ENCODE data around the gene KCTD1. TPM values are rescaled to one million over a fixed set of nuclear protein-coding genes. Genes with fewer than 3 reads are reported as not detected.

Gene KCTD1
- total RNA-seq, 1 donor from 2014 or later: 22.8 TPM

DNA sequence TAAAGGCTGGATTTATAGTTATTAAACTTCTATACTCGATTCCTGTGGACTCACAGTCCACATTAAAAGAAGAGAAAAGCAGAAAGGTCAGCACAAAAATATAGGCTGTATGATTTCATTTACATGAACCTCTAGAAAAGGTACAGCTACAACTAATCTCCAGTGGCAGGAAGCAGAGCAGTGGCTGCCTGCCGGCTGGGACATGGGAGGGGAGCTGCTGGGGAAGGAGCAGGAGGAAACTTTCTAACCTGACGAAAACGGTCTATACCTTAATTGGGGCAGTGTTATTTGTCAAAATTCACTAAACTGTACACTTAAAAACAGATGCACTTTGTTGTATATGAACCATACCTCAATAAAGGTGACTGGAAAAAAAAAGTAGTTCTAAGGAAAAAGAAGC is 26.7 kb downstream of the KCTD1 start:
- no peak for DNase-seq

DNA sequence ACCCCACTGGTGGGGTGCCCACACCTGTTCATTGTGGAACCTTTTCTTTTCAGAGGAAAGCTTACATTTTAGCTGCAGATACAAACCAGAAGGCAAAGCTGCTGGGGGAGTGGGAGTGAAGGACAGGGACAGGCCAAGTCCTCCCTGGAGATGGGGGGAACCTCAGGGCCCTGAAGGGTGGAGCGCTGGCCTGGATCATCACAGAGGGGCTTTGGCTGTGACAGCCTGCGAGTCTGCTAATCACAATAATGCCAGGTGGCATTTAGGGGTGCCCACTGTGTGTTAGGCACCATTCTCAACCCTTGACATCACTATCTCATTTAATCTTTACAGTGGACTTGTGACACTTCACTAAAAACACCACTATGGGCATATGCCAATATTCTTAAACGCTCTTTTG is 27.4 kb downstream of the KCTD1 start:
- no peak for DNase-seq

DNA sequence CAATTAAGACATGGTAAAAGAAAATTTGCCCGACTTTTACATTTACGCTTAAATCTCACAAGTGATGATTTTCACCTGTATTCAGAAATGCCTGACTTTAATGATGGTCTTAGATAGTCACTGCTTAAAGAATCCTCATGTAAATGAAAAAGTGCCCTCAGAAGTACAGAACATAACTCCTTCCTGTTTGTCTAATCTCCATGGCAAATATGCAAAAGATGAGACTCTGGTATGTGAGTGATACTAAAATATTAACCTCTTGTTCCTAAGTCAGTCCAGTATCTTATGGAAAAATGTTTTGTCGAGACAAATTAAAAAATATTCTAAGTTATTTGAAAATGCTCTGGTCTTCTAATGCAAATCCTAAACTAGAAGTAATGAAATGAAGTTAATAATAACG is 29.2 kb downstream of the KCTD1 start:
- no peak for DNase-seq

DNA sequence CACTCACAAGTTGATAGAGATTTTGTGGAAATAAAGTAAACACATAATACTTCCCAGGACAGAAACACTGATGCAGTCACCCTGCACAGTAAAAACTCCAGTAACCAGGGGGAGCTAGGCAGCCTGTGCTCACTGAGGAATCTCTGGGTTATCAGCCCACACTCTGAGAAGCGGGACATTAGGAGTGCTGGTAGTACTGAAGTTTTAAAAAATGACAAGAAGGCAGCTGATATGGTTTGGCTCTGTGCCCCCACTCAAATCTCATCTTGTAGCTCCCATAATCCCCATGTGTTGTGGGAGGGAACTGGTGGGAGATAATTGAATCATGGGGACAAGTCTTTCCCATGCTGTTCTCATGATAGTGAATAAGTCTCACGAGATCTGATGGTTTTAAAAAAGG is 31.4 kb downstream of the KCTD1 start:
- DNase-seq: no peak

DNA sequence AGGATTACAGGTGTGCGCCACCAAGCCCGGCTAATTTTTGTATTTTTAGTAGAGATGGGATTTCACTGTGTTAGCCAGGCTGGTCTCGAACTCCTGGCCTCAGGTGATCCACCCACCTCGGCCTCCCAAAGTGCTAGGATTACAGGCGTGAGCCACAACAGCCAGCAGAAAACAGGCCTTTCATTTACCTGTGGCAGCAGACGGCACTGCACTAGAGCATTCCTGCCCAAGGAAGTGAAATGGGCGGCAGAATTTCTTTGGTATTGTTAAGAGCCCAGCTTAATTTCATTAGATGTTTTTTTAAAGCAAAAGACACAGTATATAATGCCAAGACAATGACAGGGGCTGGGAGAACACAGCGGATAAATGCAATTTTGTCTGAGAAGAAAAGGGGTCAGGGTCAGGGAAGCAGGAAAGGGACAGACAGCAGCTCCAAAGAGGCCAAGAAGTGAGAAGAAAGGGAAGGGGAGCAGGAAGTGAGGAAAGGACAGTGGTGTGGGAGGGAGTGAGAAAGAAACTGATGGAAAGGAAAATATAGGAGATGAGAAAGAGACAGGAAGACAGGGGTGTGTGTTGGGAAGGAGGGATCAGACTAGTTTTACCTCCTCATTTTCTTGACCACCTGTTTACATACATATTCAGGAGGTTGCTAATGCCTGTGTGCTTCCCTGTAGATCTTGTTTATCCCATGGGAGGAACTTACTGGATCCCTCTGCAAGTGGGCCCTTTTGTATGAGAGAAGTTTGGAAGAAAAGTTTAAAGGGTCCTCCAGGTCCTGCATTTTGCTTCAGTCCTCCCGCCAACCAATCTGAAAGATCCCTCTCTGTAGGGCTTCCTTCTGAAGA is 32.5 kb downstream of the KCTD1 start:
- no peak for DNase-seq

DNA sequence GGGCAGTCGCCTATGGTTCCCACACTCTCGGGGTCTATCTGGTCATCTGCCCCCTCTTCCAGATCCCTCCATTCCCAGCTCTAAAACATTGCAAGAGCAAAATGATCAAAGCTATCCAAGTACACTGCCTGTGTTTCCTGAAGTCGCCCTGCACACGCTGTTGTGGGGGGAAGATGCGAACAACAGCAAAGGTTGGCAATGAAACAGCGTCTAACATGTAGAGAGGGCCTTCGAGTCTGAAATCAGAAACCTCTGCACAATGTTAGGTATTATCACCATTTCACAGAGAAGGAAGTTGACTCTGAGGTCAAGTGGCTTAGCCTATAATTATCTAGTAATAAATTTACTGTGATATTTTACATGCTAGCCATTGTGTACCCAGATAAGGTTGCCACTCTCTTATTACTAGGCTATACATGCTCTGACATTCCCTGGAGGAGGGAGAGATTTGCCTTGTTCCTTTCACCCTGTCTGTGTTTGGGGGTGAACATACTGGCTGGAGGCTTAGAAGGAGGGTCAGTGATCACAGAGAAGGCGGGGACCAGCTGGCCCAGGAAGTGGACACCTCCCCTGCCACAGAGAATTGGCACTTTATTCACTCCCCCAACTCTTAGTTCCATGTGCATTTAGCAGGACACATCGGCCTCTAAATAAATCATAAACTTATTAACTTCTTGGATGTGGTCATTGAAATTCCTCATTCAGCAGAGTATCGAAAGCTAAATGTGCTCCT is 36.8 kb downstream of the KCTD1 start:
- DNase-seq: no peak

DNA sequence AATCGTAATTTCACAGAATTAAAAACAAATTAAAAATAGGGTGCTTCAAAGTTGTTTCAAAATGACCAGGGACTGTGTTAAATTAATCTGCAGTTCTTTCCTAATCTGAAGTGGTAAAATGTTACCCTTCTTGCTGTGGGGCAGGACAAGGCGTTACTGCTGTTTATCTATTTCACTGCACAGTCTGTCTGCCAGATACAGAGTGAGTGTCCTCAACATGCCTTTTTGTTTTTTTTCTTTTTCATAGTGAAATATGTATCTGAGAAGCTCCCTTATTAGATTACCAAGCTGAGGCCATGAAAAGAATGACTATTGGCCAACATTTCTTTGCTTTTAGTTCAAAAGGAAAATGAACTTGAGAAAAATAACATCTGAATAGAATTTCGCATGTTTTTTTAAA is 38.0 kb downstream of the KCTD1 start:
- no peak for DNase-seq

DNA sequence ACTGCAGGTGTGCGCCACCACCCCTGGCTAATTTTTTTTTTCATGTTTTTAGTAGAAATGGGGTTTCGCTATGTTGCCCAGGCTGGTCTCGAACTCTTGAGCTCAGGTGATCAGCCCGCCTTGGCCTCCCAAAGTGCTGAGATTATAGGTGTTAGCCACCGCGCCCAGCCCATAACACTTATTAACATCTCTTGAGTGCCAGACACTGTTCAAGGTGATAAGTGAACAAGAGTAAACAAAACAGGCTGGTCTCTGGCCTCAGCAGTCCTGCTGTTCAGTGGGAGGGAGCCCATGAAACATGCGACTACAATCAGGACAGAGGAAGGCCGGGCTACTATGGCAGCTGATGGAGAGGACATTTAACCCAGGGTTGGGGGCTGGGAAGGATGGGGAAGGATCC is 42.3 kb downstream of the KCTD1 start:
- DNase-seq: no peak

DNA sequence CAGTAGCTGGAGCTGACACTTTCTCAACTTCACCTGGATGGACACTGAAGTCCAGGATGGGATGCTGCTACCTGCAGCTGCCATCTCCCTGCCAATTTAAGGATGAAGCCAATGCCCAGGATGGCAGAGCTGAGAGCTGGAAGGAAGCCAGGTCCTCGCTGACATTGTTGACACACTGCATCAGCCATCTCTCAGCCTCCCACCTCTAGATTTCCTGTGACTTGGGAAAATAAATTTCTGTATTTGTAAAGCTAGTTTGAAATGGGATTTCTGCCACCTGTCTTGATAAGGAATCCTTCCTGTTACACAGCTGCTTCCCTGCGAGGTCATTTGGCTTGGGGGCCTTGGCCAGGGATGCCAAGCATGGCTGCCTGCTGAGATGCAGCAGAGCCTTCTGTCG is 43.5 kb downstream of the KCTD1 start:
- DNase-seq: no peak

DNA sequence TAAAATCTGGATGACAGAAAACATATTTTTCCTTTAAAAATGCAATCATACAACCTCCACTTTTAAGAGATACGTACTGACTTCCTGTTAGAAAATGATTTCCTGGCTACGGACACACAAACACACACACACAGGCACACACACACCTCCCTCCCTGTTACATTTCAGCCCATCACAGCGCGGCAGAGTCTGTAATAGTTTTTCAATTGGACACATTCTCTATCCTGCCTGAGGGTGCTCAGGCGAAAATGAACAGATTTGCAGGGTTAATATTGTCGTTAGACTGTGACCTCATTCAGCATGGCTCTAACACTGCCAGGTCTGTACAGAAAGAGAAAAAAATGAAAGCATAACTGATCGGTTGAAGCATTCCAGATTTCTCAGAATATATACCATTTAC is 45.0 kb downstream of the KCTD1 start:
- DNase-seq: no peak

DNA sequence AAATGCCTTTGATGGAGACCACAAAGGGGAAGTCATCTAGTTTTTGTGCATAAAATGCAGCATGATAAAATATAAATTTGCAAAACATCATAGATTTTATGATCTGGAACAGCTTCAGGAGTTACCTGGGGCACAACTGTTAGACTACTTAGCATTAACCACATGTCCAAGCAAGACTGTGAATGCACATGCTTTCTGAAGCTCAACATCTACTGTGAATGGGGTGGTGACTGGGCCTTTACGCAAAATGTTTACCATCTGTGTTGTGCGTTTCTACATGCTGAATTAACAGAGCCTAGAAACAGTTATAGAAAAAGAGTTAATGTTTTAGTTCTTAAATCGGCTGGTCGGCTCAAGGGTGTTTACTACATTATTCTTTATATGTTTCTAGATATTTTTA is 45.5 kb downstream of the KCTD1 start:
- no peak for DNase-seq

DNA sequence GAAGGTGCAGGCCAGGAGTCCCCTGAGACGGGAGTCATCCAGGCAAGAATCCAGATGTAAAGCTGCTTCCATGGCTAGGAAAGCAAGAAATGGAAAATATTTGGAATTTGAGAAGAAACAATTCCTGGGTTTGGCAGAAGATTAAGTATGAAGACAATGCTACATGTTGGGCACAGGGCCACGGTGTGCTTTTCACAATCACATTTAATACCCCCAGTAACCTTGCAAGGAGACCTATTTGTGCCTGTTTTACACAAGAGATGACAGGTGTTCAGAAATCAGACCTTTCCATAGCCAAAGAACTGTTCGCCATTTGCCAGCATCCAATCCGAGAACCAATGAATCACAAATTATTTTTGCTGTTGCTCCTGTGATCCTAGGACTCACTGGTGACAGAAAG is 50.5 kb downstream of the KCTD1 start:
- no peak for DNase-seq

DNA sequence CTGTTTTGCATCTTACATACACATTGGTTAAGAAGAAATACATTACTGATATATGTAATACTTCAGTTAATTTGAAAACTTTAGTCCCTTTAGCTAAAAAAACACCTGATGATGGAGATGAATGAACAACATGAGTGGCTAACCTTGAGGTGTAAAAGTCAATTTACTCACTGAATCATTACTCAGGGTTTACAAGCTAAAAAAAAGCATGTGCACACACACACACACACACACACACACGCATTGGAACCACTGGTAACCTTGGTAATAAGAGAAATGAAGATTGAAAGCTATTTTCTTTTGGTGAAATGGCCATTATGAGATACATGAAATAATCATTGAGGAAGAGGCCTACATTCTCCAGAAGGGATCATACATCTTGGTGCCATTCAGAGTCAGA is 51.8 kb downstream of the KCTD1 start:
- no peak for DNase-seq

DNA sequence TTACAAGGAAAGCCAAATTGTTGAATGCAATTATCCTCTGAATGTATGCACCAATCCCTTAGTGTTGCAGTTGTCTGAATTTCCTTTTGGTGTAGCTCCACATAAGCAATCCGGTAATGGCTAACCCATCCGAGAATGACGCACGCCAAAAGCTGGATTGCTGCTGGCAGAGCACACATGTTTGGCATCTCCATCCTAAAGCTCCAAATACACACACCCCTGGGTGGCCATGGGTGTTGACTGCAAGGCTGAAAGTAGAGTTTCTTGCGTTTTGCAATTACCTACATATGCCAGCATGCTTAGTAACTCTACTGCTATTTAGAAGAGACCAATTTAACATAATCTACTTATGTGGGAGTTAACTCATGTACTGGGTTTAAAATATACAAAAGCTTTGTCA is 53.1 kb downstream of the KCTD1 start:
- DNase-seq: peak; percentile 31

DNA sequence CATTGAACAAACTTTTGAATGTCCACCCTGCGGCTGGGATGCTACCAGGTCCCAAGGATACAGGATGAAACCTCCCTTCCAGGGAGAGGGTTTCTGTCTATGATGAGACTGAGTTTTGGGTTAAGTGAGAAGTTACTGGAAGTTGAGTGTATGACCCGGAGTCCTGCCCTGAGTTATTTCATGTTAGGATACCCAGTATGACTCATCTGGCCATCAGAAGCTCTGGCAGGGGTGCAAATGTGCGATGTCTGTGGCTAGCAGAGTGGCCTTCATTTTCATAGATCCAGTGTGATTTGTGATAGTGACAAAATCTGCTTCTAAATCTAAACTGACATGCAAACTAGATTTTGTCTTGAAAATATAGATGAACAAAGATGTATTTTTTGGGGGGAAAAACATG is 55.3 kb downstream of the KCTD1 start:
- DNase-seq: no peak

DNA sequence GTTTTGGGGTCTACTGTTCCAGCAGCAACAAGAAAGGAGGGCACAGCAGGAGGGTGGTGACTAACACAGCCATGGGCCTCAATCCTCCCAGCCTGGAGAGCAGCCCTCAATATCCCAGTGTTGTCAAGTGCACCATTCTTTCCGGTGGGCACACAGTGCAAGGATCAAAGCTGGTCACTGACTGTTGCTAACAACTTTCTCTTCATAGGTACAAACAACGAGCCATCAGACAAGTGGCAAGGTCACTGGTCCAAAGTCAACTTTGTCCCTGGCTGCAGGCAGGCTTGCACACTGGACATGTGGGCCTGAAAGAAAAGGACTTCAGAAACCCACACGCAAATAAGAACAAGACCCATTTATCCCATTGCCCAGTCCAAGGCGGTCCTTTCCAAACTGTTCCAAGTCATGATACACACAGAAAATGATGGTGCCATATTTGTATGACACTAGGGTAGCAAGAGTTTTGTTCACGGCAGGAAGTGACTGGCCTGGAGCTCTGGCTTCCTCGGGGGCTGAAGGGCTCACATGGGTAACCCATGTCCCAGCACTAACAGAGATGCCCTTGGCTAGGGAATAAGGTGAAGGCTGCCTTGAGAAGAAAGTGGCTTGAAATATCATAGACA is 57.0 kb downstream of the KCTD1 start:
- no peak for DNase-seq

DNA sequence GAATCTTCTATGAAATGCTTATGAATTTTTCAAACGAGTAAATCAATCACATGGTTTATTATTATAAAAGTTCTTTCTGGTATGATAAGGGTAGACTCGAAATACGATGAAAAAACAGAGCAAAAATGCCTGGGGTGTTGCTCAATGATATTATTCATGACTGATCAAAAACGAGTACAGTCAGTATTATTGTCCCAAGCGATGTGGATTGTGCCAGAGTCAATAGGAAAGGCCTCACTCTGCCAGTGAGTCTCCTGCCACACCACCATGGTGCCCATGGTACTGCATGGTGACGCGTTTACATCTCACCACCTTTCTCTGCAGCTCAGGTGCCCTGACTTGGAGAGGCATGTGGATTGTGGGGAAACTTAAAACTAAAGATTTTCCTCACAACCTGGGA is 58.5 kb downstream of the KCTD1 start:
- no peak for DNase-seq

DNA sequence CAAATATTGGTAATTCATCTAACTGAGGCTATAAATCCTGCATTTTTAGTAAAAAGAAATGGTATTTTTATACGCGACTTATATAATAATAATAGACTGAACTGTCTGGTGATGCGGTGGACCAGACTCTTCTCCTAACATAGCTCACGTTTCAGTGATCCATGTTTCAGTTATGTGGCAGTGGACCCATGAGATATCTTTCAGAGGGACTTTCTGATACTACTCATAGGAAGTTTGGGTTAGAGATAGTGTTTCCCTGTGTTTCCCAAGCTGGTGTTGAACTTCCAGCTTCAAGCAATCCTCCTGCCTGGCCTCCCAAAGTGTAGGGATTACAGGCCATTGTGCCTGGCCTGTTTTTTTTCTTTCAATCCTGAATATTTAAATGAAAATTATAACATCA is 59.2 kb downstream of the KCTD1 start:
- DNase-seq: no peak

DNA sequence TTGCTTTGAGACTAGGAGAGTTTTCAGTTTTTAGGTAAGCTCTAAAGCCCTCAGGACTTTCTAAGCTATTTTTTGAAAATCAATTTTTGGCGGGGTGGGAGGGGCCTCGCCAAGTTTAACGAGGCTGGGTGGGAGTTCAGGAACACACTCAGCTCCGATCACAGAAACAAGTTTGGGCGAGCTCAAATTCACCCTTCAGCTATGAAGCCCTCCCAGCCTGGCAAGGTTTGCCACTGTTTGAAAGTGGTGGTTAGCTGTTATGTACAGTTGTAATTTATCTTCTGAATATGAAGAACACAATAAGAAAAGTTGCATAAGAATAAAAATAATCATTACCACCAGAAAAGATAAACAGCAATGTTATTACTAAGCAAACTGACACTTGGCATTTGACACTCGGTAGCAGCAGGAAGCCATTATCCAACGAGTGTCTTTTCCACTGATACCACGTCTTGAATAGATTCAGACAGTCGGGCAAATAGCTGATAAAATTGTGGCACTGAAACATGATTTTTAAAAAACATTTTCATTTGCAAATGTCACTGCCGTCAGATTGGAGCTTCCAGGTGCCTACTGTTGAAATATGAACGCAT is 59.8 kb downstream of the KCTD1 start:
- DNase-seq: no peak

DNA sequence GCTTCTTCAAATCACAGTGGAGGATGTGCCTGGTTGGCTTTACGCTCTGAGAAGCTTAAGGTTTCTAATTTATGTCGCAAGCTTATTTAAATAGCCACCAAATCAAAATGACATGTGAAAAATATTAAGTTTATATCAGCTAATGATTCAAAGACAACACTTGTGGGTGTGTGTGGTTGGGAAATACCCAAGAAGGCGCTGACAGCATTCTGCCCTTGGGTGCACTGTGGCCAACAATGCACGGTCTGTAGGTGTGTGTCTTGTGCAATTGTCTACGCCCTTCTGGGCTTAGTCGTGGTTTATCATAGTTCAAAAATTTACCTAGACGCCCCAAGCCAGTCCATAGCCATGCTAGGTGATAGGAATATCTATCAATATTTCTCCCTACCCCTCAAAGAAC is 60.9 kb downstream of the KCTD1 start:
- DNase-seq: no peak

DNA sequence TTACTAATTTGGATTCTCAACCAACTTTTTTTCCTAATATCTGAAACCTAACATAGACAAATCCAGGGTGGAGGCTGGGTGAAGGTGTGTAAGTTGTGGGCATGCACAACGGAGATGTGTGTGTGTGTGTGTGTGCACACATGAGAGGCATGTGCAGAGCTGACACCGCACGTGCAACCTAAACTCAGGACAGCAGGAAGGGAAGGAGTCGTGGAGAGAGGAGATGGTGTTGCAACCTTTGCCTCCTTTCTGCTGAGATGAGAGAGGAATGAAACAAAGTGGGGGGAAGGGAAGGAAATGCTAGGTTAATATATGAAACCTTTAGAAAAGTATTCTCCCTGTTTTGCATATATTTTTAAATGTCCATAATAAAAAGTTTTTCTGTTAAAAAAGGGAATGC is 64.7 kb downstream of the KCTD1 start:
- no peak for DNase-seq

DNA sequence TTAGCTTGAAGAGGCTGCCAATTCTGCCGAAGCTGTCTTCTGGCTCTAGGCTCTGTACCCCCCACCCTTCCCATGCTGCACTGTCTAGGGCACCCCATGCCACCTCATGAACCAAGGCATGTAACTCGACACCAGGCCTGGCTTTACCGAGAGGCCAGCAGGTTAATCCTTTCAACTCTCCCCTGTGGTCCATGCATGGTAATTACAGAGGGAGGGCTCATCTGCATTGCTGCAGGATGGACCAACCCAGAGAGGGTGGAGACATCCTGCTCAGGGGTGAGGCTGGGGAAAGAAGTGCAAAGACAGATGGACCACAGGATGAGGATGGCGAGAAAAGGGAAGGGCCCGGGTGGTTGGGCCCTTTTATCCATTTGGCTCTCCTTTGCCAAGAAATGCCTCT is 65.8 kb downstream of the KCTD1 start:
- DNase-seq: no peak
